HK-2 (cell line): Measurements from ENCODE around the gene CBFB.

Experiments
- DNase-seq: peaks from one replicate; pipeline ENCODE4 v3.0.0-alpha.2; 2018; ENCODE audit not compliant: unreplicated experiment

The CBFB gene

GRCh38 chr16:67016681-67017420, 12.1 kb upstream of the CBFB start:
- DNase-seq = no peak

GRCh38 chr16:67017421-67017750, 11.6 kb upstream of the CBFB start:
- no peak for DNase-seq

DNA sequence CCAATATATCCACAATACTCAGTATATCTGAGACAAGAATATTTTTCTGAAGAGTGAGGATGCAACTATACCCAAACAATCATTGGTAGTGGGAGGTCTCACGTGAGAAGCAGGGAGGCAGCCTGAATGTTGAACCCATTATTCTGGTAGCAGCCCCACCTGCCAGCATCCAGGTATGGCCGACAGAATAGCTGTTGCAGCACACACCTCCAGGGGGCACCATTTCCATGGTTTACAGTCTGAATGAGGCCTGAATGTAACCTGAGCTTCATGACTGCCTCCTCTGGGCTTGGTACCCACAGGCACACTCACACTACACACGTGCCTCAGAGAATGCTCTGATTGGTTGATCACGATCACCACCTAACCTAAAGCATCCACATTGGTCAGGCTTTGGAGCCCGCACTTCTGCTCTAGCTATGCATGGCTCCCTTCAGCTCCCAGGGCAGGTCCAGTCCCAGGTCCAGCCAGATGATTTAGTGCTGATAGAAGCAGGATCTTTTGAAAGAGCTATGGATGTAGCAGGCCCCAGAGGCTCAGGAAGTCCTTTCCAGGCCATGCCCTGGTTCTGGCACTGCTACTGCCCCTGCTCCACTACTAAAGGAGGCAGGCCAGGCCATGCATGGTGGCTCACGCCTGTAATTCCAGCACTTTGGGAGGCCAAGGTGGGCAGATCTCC, 11.0 kb upstream of the CBFB start:
- peak; percentile 90 for DNase-seq

DNA sequence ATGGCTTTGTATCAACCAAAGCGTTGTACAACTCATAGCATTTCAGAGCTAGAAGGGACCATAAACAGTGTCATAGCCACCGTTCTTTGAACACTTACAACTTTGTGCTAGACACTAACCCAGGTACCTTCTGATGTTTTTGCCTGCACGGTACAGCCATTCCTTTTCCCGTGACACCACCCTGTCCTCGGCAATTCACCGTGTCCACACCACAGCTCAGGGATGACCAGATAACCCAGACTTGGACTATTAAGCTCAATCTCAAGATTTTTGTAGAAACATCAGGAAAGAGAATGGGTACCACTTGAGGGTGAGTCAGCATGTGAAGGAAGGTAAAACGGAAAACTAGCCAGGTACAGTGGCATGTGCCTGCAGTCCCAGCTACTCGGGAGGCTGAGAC, 9.8 kb upstream of the CBFB start:
- DNase-seq = no peak

GRCh38 chr16:67021321-67021720, 7.6 kb upstream of the CBFB start:
- no peak for DNase-seq

- DNase-seq = no peak
Measured at GRCh38 chr16:67022531-67023214, 6.3 kb upstream of the CBFB start.

DNA sequence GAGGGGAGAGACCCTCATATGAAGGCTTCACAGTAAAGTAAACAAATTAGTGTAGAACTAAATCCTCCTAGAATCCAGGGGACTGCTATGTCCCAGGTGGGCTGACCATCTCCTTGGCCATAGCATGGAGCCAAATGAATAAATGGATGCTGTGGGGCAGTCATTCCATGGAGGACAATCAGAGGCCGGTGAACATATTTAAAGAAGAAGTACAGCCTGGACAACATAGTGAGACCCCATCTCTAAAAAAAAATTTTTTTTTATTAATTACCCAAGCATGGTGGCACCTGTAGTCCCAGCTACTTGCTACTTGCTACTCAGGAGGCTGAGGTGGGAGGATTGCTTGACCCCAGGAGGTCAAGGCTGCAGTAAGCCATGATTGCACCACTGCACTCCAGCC, 5.3 kb upstream of the CBFB start:
- DNase-seq = no peak

DNA sequence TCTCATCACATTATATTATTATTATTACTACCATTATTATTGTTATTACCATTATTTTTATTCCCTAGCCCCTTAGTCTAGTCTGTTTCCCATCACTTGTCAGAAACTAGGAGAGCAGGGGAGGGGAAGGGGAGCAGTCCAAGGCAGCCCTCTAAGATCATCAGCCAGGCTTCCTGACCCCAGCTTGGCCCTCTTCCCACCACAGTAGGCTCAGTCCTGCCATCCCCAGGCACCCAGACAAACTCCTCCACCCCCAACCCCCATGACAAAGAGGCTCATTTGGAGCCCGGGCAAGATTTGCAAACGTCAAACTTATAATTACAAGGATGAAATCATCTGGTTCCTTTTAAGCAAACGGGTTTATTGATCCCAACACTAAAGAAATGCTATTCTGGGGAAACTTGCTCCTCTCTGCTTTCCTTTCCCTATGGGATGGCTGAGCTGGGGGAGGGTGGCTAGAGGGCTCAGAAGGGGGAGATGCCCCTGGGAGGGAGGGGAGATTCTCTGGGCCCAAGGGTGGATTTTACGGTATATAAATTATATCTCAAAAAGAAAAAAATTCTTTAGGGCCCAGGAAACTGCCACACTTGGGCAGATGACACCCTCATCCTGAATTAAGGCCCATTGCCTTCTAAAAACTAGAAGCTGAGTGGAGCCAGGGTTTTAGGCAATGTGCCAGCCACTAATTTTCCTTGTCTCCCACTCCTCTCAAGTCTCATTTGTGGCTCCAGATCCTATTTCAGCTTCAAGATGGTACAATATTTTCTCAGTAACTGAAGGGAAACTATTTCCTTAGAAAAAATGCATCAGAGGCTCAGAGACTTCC, 4.4 kb upstream of the CBFB start:
- DNase-seq = no peak

DNA sequence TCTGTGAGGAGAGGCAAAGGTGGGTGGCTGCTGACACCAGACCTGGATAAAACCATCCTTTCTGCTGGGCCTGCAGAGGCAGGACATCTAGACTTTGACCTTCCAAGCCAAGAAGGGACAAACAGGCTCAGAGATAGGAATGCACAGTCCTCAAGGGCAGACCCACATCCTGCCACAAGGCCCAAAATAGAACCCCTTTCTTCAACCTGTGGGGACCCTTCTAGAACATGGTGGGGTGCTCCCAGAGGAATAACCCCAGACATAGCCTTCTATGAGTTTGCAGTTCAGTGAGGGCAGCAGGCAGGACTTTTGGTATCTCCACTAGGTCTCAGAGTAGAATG, 3.8 kb upstream of the CBFB start:
- DNase-seq = no peak

GRCh38 chr16:67026570-67026969, 2.4 kb upstream of the CBFB start:
- DNase-seq = no peak

- DNase-seq = no peak
Measured at GRCh38 chr16:67027046-67027445, 1.9 kb upstream of the CBFB start.

DNA sequence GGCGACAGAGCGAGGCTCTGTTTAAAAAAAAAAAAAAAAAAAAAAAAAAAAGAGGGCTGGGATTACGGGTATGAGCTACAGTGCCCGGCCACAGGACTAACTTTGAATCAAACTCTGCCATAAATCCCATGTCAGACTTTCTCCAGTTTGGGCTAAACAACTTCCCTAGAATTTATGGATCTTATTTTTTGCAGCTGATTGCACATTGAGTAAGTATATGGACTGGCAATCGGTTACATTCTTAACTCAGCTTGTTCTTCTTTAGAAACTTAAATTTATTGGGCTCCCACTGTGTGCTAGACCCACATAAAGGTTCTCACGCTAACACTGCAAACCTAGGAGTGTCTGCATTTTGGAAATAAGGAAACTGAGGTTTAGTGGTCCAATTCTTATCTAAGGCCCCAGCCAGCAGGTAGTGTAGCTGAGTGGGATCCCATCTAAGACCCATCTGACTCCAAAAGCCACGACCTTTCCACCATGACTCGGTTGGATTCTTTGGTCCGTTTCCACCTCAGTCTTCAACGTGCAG, 718 bp upstream of the CBFB start:
- no peak for DNase-seq

DNA sequence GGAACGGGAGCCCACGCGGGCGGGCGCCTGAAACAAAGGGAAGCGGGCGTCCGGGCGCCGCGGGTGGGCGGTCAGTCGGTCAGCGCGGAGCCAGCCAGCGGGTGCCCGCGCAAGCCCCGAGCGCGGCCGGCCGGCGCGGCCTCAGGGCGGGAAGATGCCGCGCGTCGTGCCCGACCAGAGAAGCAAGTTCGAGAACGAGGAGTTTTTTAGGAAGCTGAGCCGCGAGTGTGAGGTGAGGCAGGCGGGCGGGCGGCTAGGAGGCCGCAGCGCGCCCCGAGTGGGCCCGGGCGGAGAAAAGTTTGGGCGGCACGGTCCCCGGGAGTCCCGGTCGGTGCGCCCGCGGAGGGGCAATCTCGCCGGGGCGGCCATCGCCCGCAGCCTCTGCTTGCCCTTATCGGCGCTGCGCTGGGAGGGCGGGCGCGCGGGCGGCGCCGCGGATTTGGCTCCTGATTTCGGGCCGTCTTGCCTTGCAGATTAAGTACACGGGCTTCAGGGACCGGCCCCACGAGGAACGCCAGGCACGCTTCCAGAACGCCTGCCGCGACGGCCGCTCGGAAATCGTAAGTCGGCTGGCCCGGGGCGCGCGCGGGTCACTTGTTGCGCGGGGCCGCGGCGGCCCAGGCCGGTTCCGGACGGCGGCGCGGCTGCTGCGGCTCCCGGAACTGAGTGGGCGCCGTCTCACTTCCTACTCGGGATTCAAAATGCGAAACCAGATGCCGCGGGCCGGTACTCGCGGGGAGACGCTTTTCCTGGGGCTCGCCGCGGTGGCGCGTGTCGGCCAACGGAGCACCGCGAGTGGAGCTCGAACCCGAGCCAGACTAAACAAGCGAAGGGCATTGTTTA, 526 bp downstream of the CBFB start:
- DNase-seq = peak; percentile 60

DNA sequence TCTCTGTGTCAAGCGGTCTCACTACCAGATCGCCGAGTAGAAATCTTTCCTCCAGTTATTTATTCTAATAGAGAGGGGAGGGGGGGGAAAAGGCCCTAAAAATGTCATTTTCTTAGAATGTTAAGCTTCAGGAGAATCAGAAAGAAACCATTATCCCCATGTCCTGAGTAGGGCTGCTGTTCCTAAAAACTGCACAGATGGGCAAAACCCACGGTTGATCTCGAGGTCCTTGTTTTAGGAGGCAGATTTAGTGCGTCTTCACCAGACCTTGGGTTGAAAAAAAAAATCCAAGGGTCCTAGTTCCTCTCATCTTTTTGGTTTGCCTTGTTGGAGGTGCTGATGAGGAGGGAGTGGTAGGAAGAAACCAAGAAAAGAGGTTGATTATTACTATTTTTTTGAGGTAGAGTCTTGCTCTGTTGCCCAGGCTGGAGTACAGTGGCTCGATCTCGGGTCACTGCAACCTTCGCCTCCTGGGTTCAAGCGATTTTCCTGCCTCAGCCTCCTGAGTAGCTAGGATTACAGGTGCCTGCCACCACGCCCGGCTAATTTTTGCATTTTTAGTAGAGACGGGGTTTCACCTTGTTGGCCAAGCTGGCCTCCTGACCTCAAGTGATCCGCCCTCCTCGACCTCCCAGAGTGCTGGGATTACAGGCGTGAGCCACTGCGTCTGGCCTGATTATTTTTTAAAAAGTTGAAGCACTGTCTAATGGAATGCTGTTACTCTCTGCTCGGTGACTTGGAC, 1.4 kb downstream of the CBFB start:
- DNase-seq = no peak

GRCh38 chr16:67034487-67034886, 5.5 kb downstream of the CBFB start:
- DNase-seq = no peak

DNA sequence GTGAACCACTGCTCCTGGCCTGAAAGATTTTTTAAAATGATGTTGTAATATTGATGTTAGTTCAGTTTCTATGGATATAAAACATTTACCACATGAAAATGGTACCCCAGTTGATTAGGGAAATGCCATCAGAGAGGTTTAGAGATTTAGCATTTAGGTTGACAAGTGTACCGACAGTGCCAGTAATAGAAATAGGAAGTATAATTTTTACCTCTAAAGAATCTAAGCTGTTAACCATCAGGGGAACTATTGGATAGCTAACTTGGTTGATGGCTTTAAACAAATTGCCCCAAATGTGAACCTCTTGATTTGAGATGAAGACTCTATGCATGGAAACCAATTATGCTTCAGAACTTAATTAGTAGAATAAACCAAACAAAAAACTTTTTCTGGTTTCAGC, 6.4 kb downstream of the CBFB start:
- DNase-seq = no peak

GRCh38 chr16:67036323-67036741, 7.4 kb downstream of the CBFB start:
- DNase-seq = no peak

DNA sequence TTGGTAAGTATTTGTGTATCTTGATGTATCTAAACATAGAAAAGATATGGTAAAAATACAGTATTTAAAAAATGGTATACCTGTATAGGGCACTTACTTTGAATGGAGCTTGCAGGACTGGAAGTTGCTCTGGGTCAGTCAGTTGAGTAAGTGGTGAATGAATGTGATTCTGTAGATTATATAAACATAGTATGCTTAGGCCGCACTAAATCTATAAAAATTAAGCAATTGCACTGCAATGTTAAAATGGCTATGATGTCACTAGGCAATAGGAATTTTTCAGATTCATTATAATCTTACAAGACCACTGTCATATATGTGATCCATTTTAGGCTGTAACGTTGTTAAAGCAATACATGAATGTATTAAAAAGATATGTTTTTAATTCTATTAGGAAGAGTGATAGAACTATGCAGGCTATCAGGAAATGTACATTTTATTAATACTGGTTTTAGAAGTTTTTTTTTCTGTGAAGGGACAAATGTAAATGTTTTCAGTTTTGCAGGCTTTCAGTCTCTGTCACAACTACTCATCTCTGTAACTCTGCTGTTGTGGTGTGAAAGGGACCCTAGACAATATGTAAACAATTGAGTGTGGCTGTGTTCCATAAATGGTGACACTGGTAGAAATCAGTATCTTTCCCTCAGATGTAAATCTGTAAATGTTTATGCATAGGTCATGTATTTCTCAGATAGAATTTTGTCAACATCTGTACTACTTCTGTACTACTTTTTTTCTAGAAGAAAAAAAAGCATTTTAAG, 10.5 kb downstream of the CBFB start:
- DNase-seq = no peak

DNA sequence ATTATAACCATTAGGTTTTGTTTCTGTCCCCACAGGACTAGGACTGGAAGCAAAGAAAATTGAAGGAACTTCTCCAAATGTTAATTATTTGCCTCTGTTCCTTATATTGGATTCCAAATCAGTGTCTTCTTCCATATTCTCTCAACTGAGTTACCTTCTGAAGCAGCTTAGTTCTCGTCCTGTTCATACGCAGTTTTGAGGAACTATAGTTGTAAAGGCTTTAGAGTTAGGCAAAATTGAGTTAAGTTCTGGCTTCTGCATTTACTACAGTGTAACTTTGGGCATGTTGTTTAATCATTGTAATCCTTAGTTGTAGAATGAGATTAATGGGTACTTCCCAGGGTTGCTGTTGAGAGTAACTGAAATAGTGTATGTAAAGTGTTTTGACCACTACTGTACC, 11.2 kb downstream of the CBFB start:
- DNase-seq = no peak

DNA sequence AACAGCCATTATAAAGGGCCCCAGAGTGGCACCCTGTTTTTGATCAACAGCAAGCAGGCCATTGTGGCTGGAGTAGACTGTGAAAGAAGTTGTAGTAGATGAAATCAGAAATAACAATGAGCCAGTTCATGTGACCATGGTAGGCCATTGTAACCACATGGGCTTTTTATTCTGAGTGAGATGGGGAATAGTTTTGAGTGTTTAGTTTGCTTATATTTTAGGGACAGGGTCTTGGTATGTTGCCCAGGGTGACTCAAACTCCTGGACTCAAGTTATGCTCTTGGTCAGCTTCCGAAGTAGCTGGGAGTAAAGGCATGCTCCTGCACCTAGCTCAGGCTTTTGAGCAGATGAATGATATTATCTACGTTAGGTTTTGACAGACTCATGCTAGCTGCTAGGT, 12.0 kb downstream of the CBFB start:
- DNase-seq = no peak
